Fibroblast of lung (primary cell): ENCODE data around the gene CRYBA2. TPM values are rescaled to one million over a fixed set of nuclear protein-coding genes. Genes with fewer than 3 reads are reported as not detected.

ENCODE experiments used
- DNase-seq, 2 donors: peaks; one replicate each; pipeline versions ENCODE4 v3.0.0 to v3.0.0-alpha.2; 2010; ENCODE audit warnings: low read depth in 2 of 2
- H2AFZ ChIP-seq: 2 replicates; pipeline ENCODE4 v1.5.1; 2012; ENCODE audit warnings: low read length, control low read depth, inconsistent platforms
- H3K27ac ChIP-seq: 2 replicates; pipeline ENCODE4 v1.5.1; 2011; ENCODE audit warnings: low read length, control low read depth; ENCODE audit not compliant: insufficient read depth
- H3K27me3 ChIP-seq: 2 replicates; pipeline ENCODE4 v1.5.1; 2011; ENCODE audit warnings: mild to moderate bottlenecking, low read length; ENCODE audit not compliant: control insufficient read depth, insufficient read depth
- H3K36me3 ChIP-seq: 2 replicates; pipeline ENCODE4 v1.5.1; 2011; ENCODE audit warnings: low read length; ENCODE audit not compliant: control insufficient read depth, insufficient read depth
- H3K4me1 ChIP-seq: 2 replicates; pipeline ENCODE4 v1.5.1; 2011; ENCODE audit warnings: low read length; ENCODE audit not compliant: control insufficient read depth, insufficient read depth; ENCODE audit errors: extremely low read depth
- H3K4me2 ChIP-seq: 2 replicates; pipeline ENCODE4 v1.5.1; 2011; ENCODE audit warnings: low read length, control low read depth; ENCODE audit not compliant: insufficient read depth; ENCODE audit errors: extremely low read depth
- H3K4me3 ChIP-seq, 4 experiments: fragments of 200-600 bp in 1 of 4; sonication (generic) in 1 of 4; replicated peaks in 1 of 4; 2 replicates each; pipeline ENCODE4 v1.5.1; 2011 to 2016; ENCODE audit warnings: low read length in 4 of 4, low read depth in 3 of 4, mild to moderate bottlenecking in 3 of 4, control low read depth in 2 of 4, inconsistent platforms in 1 of 4, mixed read lengths in 1 of 4; ENCODE audit not compliant: insufficient read depth in 1 of 4; ENCODE audit errors: control extremely low read depth in 1 of 4
- H3K79me2 ChIP-seq: 2 replicates; pipeline ENCODE4 v1.5.1; 2012; ENCODE audit warnings: mild to moderate bottlenecking, low read length, inconsistent platforms; ENCODE audit not compliant: control insufficient read depth, insufficient read depth
- H3K9ac ChIP-seq: 2 replicates; pipeline ENCODE4 v1.5.1; 2011; ENCODE audit warnings: mild to moderate bottlenecking, low read length, control low read depth; ENCODE audit not compliant: insufficient read depth
- H3K9me3 ChIP-seq: 2 replicates; pipeline ENCODE4 v1.5.1; 2012; ENCODE audit warnings: low read depth, low read length; ENCODE audit not compliant: control insufficient read depth, insufficient read depth
- H4K20me1 ChIP-seq: 2 replicates; pipeline ENCODE4 v1.5.1; 2011; ENCODE audit warnings: low read length; ENCODE audit not compliant: control insufficient read depth, insufficient read depth; ENCODE audit errors: extremely low read depth
- EZH2 ChIP-seq: IDR thresholded peaks from 2 replicates; pipeline ENCODE4 v1.5.1; 2012; ENCODE audit warnings: low read length, control low read depth, mild to moderate bottlenecking; ENCODE audit errors: missing control alignments
- polyA plus RNA-seq, 2 donors: library from polyadenylated mRNA; depleted of rRNA in 1 of 2; stranded (reverse) in 1 of 2; unstranded in 1 of 2; fragments of >200 nt; gene quantifications; 2 replicates each; pipeline ENCODE4 v1.2.1, GENCODE V29; 2011 to 2012; ENCODE audit warnings: missing spikeins in 1 of 2
- total RNA-seq: library from RNA; depleted of rRNA; stranded (reverse); fragments of >200 nt; gene quantifications from 2 replicates; pipeline ENCODE4 v1.2.1, GENCODE V29; 2014
- TF ChIP-seq, protein P1 (sequence below), 2 donors: IDR thresholded peaks in 1 of 2; conservative IDR thresholded peaks in 1 of 2; 1 replicate in 1 of 2; 2 replicates in 1 of 2; pipeline ENCODE4 v1.5.1; 2011 to 2012; ENCODE audit warnings: low read length in 2 of 2, control low read depth in 1 of 2, inconsistent platforms in 1 of 2, low read depth in 1 of 2, mild to moderate bottlenecking in 1 of 2

The CRYBA2 gene
- total and polyA plus RNA-seq, 2 donors (not counting 1 experiment from before 2014, with no cell fraction given) = not detected

DNA sequence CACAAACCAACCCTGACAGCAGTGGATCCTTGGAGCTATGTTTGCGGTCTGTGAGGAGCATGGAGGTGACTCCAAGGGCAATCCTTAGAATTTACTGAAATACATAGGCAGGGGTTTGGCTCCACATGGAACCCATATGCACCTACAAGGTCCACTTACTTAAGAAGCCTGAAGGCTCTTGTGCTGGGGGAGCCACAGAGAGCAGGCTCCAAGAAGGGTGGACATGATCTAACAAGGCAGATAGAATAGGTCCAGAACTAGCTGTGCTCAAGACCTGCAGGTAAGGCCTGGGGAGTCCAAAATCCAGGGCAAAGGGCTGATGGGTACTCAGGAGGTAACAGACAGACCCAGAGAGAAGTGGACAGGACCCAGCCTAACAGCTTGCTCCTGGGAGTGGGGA, 34.9 kb downstream of the CRYBA2 start:
- no peak overlapping the region for H3K9ac ChIP-seq
- TF ChIP-seq, protein P1, sequence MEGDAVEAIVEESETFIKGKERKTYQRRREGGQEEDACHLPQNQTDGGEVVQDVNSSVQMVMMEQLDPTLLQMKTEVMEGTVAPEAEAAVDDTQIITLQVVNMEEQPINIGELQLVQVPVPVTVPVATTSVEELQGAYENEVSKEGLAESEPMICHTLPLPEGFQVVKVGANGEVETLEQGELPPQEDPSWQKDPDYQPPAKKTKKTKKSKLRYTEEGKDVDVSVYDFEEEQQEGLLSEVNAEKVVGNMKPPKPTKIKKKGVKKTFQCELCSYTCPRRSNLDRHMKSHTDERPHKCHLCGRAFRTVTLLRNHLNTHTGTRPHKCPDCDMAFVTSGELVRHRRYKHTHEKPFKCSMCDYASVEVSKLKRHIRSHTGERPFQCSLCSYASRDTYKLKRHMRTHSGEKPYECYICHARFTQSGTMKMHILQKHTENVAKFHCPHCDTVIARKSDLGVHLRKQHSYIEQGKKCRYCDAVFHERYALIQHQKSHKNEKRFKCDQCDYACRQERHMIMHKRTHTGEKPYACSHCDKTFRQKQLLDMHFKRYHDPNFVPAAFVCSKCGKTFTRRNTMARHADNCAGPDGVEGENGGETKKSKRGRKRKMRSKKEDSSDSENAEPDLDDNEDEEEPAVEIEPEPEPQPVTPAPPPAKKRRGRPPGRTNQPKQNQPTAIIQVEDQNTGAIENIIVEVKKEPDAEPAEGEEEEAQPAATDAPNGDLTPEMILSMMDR (conservative IDR thresholded peaks at IDR 0.05 in 1 of 2, IDR thresholded peaks at IDR 0.05 in 1 of 2; ENCODE audit: low read depth in 1 of 2, low read length in 2 of 2) = no peak
- no peak for TF ChIP-seq EZH2
- no peaks in the 10 kb centered on the region for H3K9me3 ChIP-seq
- H3K4me1 ChIP-seq = no peaks in the 10 kb centered on the region
- DNase-seq = no peak
- H2AFZ ChIP-seq = no peak overlapping the region
- H3K4me3 ChIP-seq = no peak overlapping the region
- no peaks in the 10 kb centered on the region for H3K79me2 ChIP-seq
- H4K20me1 ChIP-seq = no peaks in the 10 kb centered on the region
- no peak overlapping the region for H3K4me2 ChIP-seq
- peaks cover 54% of the 10 kb centered on the region for H3K27me3 ChIP-seq
- no peaks in the 10 kb centered on the region for H3K36me3 ChIP-seq
- no peak overlapping the region for H3K27ac ChIP-seq

DNA sequence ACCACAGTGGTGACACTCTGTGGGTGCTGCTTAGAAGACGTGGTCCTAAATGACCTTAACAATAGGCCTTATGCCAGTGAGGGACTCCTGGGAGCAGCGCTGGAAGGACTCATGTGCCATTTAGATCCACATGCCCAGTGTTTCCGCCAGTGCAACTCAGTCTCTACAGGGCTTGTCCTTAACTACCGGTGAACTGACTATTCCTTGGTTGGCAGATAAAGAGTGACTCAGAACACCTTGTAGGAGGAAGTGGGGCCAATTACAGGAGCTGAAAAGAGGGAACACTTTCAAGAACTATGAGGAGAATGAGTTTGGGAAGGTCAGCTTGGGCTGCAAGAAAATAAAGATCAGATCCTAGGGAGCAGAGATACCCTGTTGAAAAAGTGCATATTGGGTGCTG, 35.6 kb downstream of the CRYBA2 start:
- Histone ChIP-seq H3K4me2 (no peak overlapping the region), H3K79me2 (no peaks in the 10 kb centered on the region), H3K27ac (no peak overlapping the region), H3K36me3 (no peaks in the 10 kb centered on the region), H4K20me1 (no peaks in the 10 kb centered on the region), H3K27me3 (peaks cover 53% of the 10 kb centered on the region), H3K4me1 (no peaks in the 10 kb centered on the region), H3K4me3 (no peak overlapping the region), H3K9me3 (no peaks in the 10 kb centered on the region), H3K9ac (no peak overlapping the region), H2AFZ (no peak overlapping the region)
- no peak for DNase-seq
- TF ChIP-seq EZH2 = no peak
- TF ChIP-seq, protein P1 (conservative IDR thresholded peaks at IDR 0.05 in 1 of 2, IDR thresholded peaks at IDR 0.05 in 1 of 2; ENCODE audit: low read depth in 1 of 2, low read length in 2 of 2) = no peak

DNA sequence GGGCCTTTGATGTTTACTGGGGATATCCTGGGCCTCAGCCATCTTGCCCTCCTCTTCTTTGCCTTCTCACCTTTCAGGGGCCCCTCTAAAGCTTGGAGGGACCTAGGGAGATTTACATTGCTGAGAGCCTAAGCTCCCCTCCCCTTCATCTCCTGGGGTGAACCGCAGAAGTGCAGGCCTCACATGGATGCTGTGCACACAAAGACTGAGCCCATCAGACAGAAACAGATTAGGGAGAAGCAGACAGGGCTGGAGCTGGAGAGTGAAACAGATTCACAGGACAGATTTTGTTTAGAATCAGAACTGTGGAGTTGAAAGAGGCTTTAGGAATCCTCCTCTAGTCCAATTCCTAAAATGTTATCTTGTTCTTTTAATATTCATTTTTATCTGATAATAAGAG, 37.2 kb downstream of the CRYBA2 start:
- no peak for DNase-seq
- no peaks in the 10 kb centered on the region for H4K20me1 ChIP-seq
- no peak overlapping the region for H3K4me3 ChIP-seq
- no peak overlapping the region for H3K9ac ChIP-seq
- no peak overlapping the region for H2AFZ ChIP-seq
- H3K27me3 ChIP-seq = peaks cover 49% of the 10 kb centered on the region
- H3K9me3 ChIP-seq = no peaks in the 10 kb centered on the region
- H3K36me3 ChIP-seq = no peaks in the 10 kb centered on the region
- no peak overlapping the region for H3K4me2 ChIP-seq
- H3K79me2 ChIP-seq = no peaks in the 10 kb centered on the region
- H3K27ac ChIP-seq = no peak overlapping the region
- TF ChIP-seq EZH2 = no peak
- TF ChIP-seq, protein P1 (conservative IDR thresholded peaks at IDR 0.05 in 1 of 2, IDR thresholded peaks at IDR 0.05 in 1 of 2; ENCODE audit: low read depth in 1 of 2, low read length in 2 of 2) = no peak
- H3K4me1 ChIP-seq = no peaks in the 10 kb centered on the region
